ENCODE measurements around the gene A2ML1. TPM values are rescaled to one million over a fixed set of nuclear protein-coding genes. Genes with fewer than 3 reads are reported as not detected.

A2ML1 gene
- total RNA-seq, 1 donor = under 0.01 TPM

DNA sequence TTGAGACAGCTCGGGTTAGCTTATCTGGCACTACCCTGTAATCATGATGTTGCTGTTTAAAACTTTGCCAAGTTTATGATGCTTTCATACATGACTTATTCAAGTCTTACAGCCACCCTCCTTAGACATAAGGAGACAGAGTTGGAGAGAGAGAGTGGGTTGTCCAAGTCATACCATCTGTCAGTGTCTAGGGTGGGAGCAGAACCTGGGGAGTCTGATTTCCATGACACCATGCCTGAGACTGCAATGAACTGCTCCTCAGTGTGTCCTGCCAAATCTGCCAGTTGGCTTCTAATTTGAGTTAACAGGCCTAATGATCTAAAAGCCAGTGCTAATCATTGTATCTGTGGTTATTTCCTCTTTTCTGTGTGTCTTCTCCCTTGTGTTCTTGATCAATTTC is 48.2 kb downstream of the A2ML1 start:
- Histone ChIP-seq H2AFZ (ENCODE audit: low read length) (no peak overlapping the region), H3K79me2 (ENCODE audit: insufficient read depth, low read length) (no peaks in the 10 kb centered on the region), H4K20me1 (ENCODE audit: insufficient read depth, low read length) (no peaks in the 10 kb centered on the region), H3K4me1 (ENCODE audit: insufficient read depth, low read length) (no peaks in the 10 kb centered on the region), H3K27ac (ENCODE audit: low read depth, low read length) (no peak overlapping the region), H3K9me3 (ENCODE audit: low read depth, low read length) (no peaks in the 10 kb centered on the region), H3K27me3 (ENCODE audit: insufficient read depth, low read length) (no peaks in the 10 kb centered on the region), H3K4me2 (ENCODE audit: insufficient read depth, low read length) (no peak overlapping the region), H3K4me3 (ENCODE audit: insufficient read depth, low read length) (no peak overlapping the region), H3K36me3 (ENCODE audit: insufficient read depth, low read length) (no peaks in the 10 kb centered on the region)
- TF ChIP-seq, protein P1, sequence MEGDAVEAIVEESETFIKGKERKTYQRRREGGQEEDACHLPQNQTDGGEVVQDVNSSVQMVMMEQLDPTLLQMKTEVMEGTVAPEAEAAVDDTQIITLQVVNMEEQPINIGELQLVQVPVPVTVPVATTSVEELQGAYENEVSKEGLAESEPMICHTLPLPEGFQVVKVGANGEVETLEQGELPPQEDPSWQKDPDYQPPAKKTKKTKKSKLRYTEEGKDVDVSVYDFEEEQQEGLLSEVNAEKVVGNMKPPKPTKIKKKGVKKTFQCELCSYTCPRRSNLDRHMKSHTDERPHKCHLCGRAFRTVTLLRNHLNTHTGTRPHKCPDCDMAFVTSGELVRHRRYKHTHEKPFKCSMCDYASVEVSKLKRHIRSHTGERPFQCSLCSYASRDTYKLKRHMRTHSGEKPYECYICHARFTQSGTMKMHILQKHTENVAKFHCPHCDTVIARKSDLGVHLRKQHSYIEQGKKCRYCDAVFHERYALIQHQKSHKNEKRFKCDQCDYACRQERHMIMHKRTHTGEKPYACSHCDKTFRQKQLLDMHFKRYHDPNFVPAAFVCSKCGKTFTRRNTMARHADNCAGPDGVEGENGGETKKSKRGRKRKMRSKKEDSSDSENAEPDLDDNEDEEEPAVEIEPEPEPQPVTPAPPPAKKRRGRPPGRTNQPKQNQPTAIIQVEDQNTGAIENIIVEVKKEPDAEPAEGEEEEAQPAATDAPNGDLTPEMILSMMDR (IDR thresholded peaks at IDR 0.05; ENCODE audit: extremely low read depth, low read depth, low read length) = no peak
- DNase-seq (ENCODE audit: insufficient read length, low spot score, missing footprints) = no peak

DNA sequence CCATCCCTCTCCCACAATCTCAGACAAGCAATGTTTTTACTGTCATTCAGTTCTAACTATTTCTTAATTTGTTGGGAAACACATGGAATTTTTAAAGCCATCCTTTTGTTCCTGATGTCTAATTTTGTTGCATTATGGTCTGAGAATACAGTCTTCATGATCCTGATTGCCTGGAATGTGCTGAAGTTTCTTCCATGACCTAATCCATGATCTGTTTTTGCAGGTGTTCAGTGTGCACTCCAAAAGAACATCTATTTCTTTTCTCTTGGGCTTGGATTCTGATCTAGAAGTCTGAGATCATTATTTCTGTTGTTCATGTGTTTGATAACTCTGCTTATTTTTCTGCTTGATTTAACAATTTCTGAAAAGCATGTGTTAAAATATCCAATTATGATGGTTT is 48.6 kb downstream of the A2ML1 start:
- Histone ChIP-seq H3K36me3 (ENCODE audit: insufficient read depth, low read length) (no peaks in the 10 kb centered on the region), H3K27me3 (ENCODE audit: insufficient read depth, low read length) (no peaks in the 10 kb centered on the region), H2AFZ (ENCODE audit: low read length) (no peak overlapping the region), H3K27ac (ENCODE audit: low read depth, low read length) (no peak overlapping the region), H3K9me3 (ENCODE audit: low read depth, low read length) (no peaks in the 10 kb centered on the region), H3K4me1 (ENCODE audit: insufficient read depth, low read length) (no peaks in the 10 kb centered on the region), H3K4me3 (ENCODE audit: insufficient read depth, low read length) (no peak overlapping the region), H4K20me1 (ENCODE audit: insufficient read depth, low read length) (no peaks in the 10 kb centered on the region), H3K79me2 (ENCODE audit: insufficient read depth, low read length) (no peaks in the 10 kb centered on the region), H3K4me2 (ENCODE audit: insufficient read depth, low read length) (no peak overlapping the region)
- TF ChIP-seq, protein P1 (IDR thresholded peaks at IDR 0.05; ENCODE audit: extremely low read depth, low read depth, low read length) = no peak
- DNase-seq (ENCODE audit: insufficient read length, low spot score, missing footprints) = no peak

DNA sequence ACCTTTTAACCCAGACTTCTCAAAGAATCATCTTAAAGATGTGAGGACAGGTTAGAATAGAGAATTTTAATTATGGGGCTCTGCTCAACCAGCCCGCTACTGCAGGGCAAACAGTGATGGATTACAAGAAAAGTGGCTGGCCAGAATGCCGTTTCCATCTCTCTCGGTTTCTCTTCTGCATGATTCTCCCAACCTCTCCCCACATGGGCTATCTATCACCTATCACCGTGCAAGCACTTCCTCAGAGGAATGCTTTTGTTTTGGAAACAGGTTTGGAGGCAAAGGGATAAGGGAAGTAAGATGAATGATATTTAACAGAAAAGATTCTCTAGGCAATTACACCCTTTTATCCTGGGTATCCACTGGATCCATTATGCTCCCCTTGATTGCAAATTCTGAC is 54.5 kb downstream of the A2ML1 start:
- Histone ChIP-seq H3K27me3 (ENCODE audit: insufficient read depth, low read length) (no peaks in the 10 kb centered on the region), H3K9me3 (ENCODE audit: low read depth, low read length) (no peaks in the 10 kb centered on the region), H3K4me3 (ENCODE audit: insufficient read depth, low read length) (no peak overlapping the region), H3K4me2 (ENCODE audit: insufficient read depth, low read length) (no peak overlapping the region), H3K36me3 (ENCODE audit: insufficient read depth, low read length) (no peaks in the 10 kb centered on the region), H3K4me1 (ENCODE audit: insufficient read depth, low read length) (no peaks in the 10 kb centered on the region), H3K79me2 (ENCODE audit: insufficient read depth, low read length) (no peaks in the 10 kb centered on the region), H4K20me1 (ENCODE audit: insufficient read depth, low read length) (no peaks in the 10 kb centered on the region), H2AFZ (ENCODE audit: low read length) (no peak overlapping the region), H3K27ac (ENCODE audit: low read depth, low read length) (no peak overlapping the region)
- no peak for DNase-seq (ENCODE audit: insufficient read length, low spot score, missing footprints)
- TF ChIP-seq, protein P1 (IDR thresholded peaks at IDR 0.05; ENCODE audit: extremely low read depth, low read depth, low read length) = no peak

DNA sequence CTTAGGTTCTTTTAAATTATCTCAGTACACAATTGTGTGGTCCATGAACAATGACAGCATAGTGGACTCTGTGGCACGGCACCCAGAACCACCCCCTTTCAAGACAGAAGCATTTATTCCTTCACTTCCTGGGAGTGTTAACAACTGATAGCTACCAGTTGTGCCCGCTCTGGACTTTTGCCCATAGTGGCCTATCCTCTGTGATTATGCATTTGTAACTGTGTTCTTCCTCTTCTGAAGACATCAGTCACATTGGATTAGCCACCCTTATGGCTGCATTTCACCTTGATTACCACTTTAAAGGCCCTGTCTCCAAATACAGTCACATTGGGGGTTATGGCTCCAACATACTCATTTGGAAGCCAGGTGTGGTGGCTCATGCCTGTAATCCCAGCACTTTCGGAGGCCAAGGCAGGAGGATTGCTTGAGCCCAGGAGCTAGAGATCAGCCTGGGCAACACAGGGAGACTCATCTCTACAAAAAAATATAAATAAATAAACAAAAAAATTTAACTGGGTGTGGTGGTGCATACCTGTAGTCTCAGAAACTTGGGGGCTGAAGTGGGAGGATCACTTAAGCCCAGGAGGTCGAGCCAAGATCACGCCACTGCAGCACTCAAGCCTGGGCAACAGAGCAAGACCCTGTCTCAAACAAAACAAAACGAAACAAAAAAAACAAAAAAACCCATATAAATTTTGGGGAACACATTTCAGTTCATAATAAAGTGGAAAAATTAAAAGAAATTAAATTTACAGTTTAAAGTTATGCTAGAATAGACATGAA is 64.3 kb downstream of the A2ML1 start:
- no peak overlapping the region for H2AFZ ChIP-seq (ENCODE audit: low read length)
- H3K4me3 ChIP-seq (ENCODE audit: insufficient read depth, low read length) = no peak overlapping the region
- TF ChIP-seq, protein P1 (IDR thresholded peaks at IDR 0.05; ENCODE audit: extremely low read depth, low read depth, low read length) = no peak
- no peak overlapping the region for H3K27ac ChIP-seq (ENCODE audit: low read depth, low read length)
- H3K4me1 ChIP-seq (ENCODE audit: insufficient read depth, low read length) = no peaks in the 10 kb centered on the region
- H3K36me3 ChIP-seq (ENCODE audit: insufficient read depth, low read length) = no peaks in the 10 kb centered on the region
- no peak for DNase-seq (ENCODE audit: insufficient read length, low spot score, missing footprints)
- no peaks in the 10 kb centered on the region for H3K79me2 ChIP-seq (ENCODE audit: insufficient read depth, low read length)
- no peak overlapping the region for H3K4me2 ChIP-seq (ENCODE audit: insufficient read depth, low read length)
- no peaks in the 10 kb centered on the region for H4K20me1 ChIP-seq (ENCODE audit: insufficient read depth, low read length)
- no peaks in the 10 kb centered on the region for H3K27me3 ChIP-seq (ENCODE audit: insufficient read depth, low read length)
- H3K9me3 ChIP-seq (ENCODE audit: low read depth, low read length) = no peaks in the 10 kb centered on the region

Measured in osteoblast (primary cell).